Liver (tissue), 3 donors: Measurements from ENCODE around the gene NOD1.

Experiments used
- FOXA1 ChIP-seq: IDR thresholded peaks from 2 replicates; pipeline ENCODE4 v1.6.1; 2016; ENCODE audit warnings: antibody characterized with exemption
- JUND ChIP-seq, 2 donors: IDR thresholded peaks; 2 replicates each; pipeline ENCODE4 v1.6.1; 2016; ENCODE audit warnings: antibody characterized with exemption in 2 of 2
- NR2F2 ChIP-seq: IDR thresholded peaks from 2 replicates; pipeline ENCODE4 v1.6.1; 2016; ENCODE audit warnings: antibody characterized with exemption
- RAD21 ChIP-seq, 2 donors: IDR thresholded peaks; 2 replicates each; pipeline ENCODE4 v1.6.1; 2016; ENCODE audit warnings: antibody characterized with exemption in 2 of 2, mild to moderate bottlenecking in 2 of 2
- RXRA ChIP-seq, 2 donors: IDR thresholded peaks; 2 replicates each; pipeline ENCODE4 v1.6.1; 2017 to 2018; ENCODE audit warnings: antibody characterized with exemption in 2 of 2, mild to moderate bottlenecking in 1 of 2
- YY1 ChIP-seq: IDR thresholded peaks from 2 replicates; pipeline ENCODE4 v1.6.1; 2016; ENCODE audit warnings: antibody characterized with exemption, mild to moderate bottlenecking
- TF ChIP-seq, protein P1 (sequence below): fragments of 150-350 bp; IDR thresholded peaks from 2 replicates; pipeline ENCODE4 v1.5.1; 2017; ENCODE audit warnings: improper control_type of control experiment, low read depth, low read length; ENCODE audit not compliant: missing input control
- TF ChIP-seq, protein P2 (sequence below): IDR thresholded peaks from 2 replicates; pipeline ENCODE4 v1.6.1; 2016; ENCODE audit warnings: antibody characterized with exemption
- donor health status: healthy.
- donor health status: healthy.

DNA sequence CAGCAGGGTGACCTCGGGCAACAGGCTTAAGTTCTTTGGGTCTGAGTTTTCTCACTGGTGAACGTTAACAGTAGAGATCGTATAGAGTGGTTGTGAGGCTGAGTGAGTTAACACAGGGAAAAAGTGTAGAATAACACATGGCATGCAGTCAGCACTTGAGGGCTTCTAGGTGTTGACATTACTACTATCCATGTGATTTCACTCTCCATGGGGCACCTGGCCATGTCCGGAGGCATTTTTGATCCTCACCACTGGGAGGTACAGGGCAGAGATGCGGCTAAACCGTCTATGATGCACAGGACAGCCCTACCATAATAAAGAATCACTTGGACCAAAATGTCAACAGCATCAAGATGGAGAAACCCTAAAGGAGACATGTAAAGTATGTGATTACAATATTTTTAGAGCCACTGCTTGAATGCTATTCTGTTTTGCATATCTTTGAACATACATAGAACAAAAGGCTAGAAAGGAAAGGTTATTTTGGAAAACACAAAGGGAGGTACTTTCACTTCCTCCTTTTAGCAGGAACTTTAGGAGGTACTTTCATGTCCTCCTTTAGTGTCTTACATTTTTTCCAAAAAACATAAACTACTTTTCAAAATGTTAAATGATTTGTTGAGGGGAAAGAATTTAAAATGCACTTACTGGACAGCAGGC is 44.3 kb downstream of the NOD1 start:
- TF ChIP-seq NR2F2 (no peak), RAD21 (IDR thresholded peaks at IDR 0.05) (no peak), FOXA1 (no peak), RXRA (IDR thresholded peaks at IDR 0.05) (no peak), YY1 (no peak), JUND (IDR thresholded peaks at IDR 0.05) (no peak)
- TF ChIP-seq, protein P1, sequence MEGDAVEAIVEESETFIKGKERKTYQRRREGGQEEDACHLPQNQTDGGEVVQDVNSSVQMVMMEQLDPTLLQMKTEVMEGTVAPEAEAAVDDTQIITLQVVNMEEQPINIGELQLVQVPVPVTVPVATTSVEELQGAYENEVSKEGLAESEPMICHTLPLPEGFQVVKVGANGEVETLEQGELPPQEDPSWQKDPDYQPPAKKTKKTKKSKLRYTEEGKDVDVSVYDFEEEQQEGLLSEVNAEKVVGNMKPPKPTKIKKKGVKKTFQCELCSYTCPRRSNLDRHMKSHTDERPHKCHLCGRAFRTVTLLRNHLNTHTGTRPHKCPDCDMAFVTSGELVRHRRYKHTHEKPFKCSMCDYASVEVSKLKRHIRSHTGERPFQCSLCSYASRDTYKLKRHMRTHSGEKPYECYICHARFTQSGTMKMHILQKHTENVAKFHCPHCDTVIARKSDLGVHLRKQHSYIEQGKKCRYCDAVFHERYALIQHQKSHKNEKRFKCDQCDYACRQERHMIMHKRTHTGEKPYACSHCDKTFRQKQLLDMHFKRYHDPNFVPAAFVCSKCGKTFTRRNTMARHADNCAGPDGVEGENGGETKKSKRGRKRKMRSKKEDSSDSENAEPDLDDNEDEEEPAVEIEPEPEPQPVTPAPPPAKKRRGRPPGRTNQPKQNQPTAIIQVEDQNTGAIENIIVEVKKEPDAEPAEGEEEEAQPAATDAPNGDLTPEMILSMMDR = no peak
- TF ChIP-seq, protein P2, sequence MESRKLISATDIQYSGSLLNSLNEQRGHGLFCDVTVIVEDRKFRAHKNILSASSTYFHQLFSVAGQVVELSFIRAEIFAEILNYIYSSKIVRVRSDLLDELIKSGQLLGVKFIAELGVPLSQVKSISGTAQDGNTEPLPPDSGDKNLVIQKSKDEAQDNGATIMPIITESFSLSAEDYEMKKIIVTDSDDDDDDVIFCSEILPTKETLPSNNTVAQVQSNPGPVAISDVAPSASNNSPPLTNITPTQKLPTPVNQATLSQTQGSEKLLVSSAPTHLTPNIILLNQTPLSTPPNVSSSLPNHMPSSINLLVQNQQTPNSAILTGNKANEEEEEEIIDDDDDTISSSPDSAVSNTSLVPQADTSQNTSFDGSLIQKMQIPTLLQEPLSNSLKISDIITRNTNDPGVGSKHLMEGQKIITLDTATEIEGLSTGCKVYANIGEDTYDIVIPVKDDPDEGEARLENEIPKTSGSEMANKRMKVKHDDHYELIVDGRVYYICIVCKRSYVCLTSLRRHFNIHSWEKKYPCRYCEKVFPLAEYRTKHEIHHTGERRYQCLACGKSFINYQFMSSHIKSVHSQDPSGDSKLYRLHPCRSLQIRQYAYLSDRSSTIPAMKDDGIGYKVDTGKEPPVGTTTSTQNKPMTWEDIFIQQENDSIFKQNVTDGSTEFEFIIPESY = no peak
